ENCODE results near the gene ST14. TPM values are rescaled to one million over a fixed set of nuclear protein-coding genes. Genes with fewer than 3 reads are reported as not detected.

ST14 gene
- total and polyA plus RNA-seq, 2 donors, result 13.7 to 28.6 TPM

- DNase-seq (ENCODE audit: low read depth in 6 of 9, low spot score in 9 of 9), result no peak
- no peak overlapping the region for H3K27ac ChIP-seq (ENCODE audit: low read depth in 1 of 2, low read length in 1 of 2)
- no peak overlapping the region for H3K4me3 ChIP-seq (ENCODE audit: low read length in 2 of 2)
- H3K9me3 ChIP-seq (ENCODE audit: control insufficient read depth in 2 of 2, insufficient read depth in 1 of 2, low read length in 1 of 2), result no peaks in the 10 kb centered on the region
- no peaks in the 10 kb centered on the region for H3K4me1 ChIP-seq (ENCODE audit: control insufficient read depth in 2 of 2, insufficient read depth in 2 of 2, low read length in 2 of 2)
- no peaks in the 10 kb centered on the region for H3K36me3 ChIP-seq (ENCODE audit: control insufficient read depth in 2 of 2, insufficient read depth in 2 of 2, low read length in 1 of 2)
- WGBS, result 96% methylated on average over 11 of the region's 11 CpGs
- no peaks in the 10 kb centered on the region for H3K27me3 ChIP-seq (ENCODE audit: control insufficient read depth in 2 of 2, insufficient read depth in 1 of 2, low read length in 1 of 2)
Measured at GRCh38 chr11:130204703-130205095, 45.1 kb downstream of the ST14 start.

GRCh38 chr11:130206141-130206540, 46.6 kb downstream of the ST14 start:
- no peaks in the 10 kb centered on the region for H3K4me1 ChIP-seq (ENCODE audit: control insufficient read depth in 2 of 2, insufficient read depth in 2 of 2, low read length in 2 of 2)
- H3K36me3 ChIP-seq (ENCODE audit: control insufficient read depth in 2 of 2, insufficient read depth in 2 of 2, low read length in 1 of 2), result no peaks in the 10 kb centered on the region
- DNase-seq (ENCODE audit: low read depth in 6 of 9, low spot score in 9 of 9), result no peak
- 95% methylated on average over 22 of the region's 22 CpGs for WGBS
- no peak overlapping the region for H3K27ac ChIP-seq (ENCODE audit: low read depth in 1 of 2, low read length in 1 of 2)
- H3K9me3 ChIP-seq (ENCODE audit: control insufficient read depth in 2 of 2, insufficient read depth in 1 of 2, low read length in 1 of 2), result no peaks in the 10 kb centered on the region
- H3K27me3 ChIP-seq (ENCODE audit: control insufficient read depth in 2 of 2, insufficient read depth in 1 of 2, low read length in 1 of 2), result no peaks in the 10 kb centered on the region
- H3K4me3 ChIP-seq (ENCODE audit: low read length in 2 of 2), result no peak overlapping the region

- DNase-seq (ENCODE audit: low read depth in 6 of 9, low spot score in 9 of 9), result no peak
- no peaks in the 10 kb centered on the region for H3K9me3 ChIP-seq (ENCODE audit: control insufficient read depth in 2 of 2, insufficient read depth in 1 of 2, low read length in 1 of 2)
- no peaks in the 10 kb centered on the region for H3K36me3 ChIP-seq (ENCODE audit: control insufficient read depth in 2 of 2, insufficient read depth in 2 of 2, low read length in 1 of 2)
- no peak overlapping the region for H3K27ac ChIP-seq (ENCODE audit: low read depth in 1 of 2, low read length in 1 of 2)
- H3K27me3 ChIP-seq (ENCODE audit: control insufficient read depth in 2 of 2, insufficient read depth in 1 of 2, low read length in 1 of 2), result peaks cover 0 to 5% of the 10 kb centered on the region in 2 donors
- H3K4me1 ChIP-seq (ENCODE audit: control insufficient read depth in 2 of 2, insufficient read depth in 2 of 2, low read length in 2 of 2), result peaks cover 0 to 2% of the 10 kb centered on the region in 2 donors
- no peak overlapping the region for H3K4me3 ChIP-seq (ENCODE audit: low read length in 2 of 2)
- WGBS, result 97% methylated on average over 45 of the region's 45 CpGs
Measured at GRCh38 chr11:130208241-130209127, 48.9 kb downstream of the ST14 start.

GRCh38 chr11:130209128-130209932, 49.7 kb downstream of the ST14 start:
- Histone ChIP-seq H3K9me3 (ENCODE audit: control insufficient read depth in 2 of 2, insufficient read depth in 1 of 2, low read length in 1 of 2) (peaks cover 0 to 2% of the 10 kb centered on the region in 2 donors), H3K27ac (ENCODE audit: low read depth in 1 of 2, low read length in 1 of 2) (no peak overlapping the region), H3K36me3 (ENCODE audit: control insufficient read depth in 2 of 2, insufficient read depth in 2 of 2, low read length in 1 of 2) (no peaks in the 10 kb centered on the region), H3K4me1 (ENCODE audit: control insufficient read depth in 2 of 2, insufficient read depth in 2 of 2, low read length in 2 of 2) (peaks cover 0 to 2% of the 10 kb centered on the region in 2 donors), H3K4me3 (ENCODE audit: low read length in 2 of 2) (no peak overlapping the region), H3K27me3 (ENCODE audit: control insufficient read depth in 2 of 2, insufficient read depth in 1 of 2, low read length in 1 of 2) (peaks cover 0 to 5% of the 10 kb centered on the region in 2 donors)
- 92% methylated on average over 53 of the region's 53 CpGs for WGBS
- DNase-seq (ENCODE audit: low read depth in 6 of 9, low spot score in 9 of 9), result no peak

- no peak overlapping the region for H3K4me3 ChIP-seq (ENCODE audit: low read length in 2 of 2)
- no peaks in the 10 kb centered on the region for H3K36me3 ChIP-seq (ENCODE audit: control insufficient read depth in 2 of 2, insufficient read depth in 2 of 2, low read length in 1 of 2)
- 94% methylated on average over 23 of the region's 23 CpGs for WGBS
- H3K4me1 ChIP-seq (ENCODE audit: control insufficient read depth in 2 of 2, insufficient read depth in 2 of 2, low read length in 2 of 2), result peaks cover 0 to 2% of the 10 kb centered on the region in 2 donors
- peaks cover 0 to 5% of the 10 kb centered on the region in 2 donors for H3K27me3 ChIP-seq (ENCODE audit: control insufficient read depth in 2 of 2, insufficient read depth in 1 of 2, low read length in 1 of 2)
- DNase-seq (ENCODE audit: low read depth in 6 of 9, low spot score in 9 of 9), result no peak
- H3K9me3 ChIP-seq (ENCODE audit: control insufficient read depth in 2 of 2, insufficient read depth in 1 of 2, low read length in 1 of 2), result peaks cover 0 to 2% of the 10 kb centered on the region in 2 donors
- H3K27ac ChIP-seq (ENCODE audit: low read depth in 1 of 2, low read length in 1 of 2), result no peak overlapping the region
Measured at GRCh38 chr11:130209954-130210854, 50.6 kb downstream of the ST14 start.

- Histone ChIP-seq H3K4me1 (ENCODE audit: control insufficient read depth in 2 of 2, insufficient read depth in 2 of 2, low read length in 2 of 2) (peaks cover 0 to 2% of the 10 kb centered on the region in 2 donors), H3K27me3 (ENCODE audit: control insufficient read depth in 2 of 2, insufficient read depth in 1 of 2, low read length in 1 of 2) (peaks cover 0 to 5% of the 10 kb centered on the region in 2 donors), H3K9me3 (ENCODE audit: control insufficient read depth in 2 of 2, insufficient read depth in 1 of 2, low read length in 1 of 2) (peaks cover 0 to 2% of the 10 kb centered on the region in 2 donors), H3K4me3 (ENCODE audit: low read length in 2 of 2) (no peak overlapping the region), H3K36me3 (ENCODE audit: control insufficient read depth in 2 of 2, insufficient read depth in 2 of 2, low read length in 1 of 2) (no peaks in the 10 kb centered on the region), H3K27ac (ENCODE audit: low read depth in 1 of 2, low read length in 1 of 2) (no peak overlapping the region)
- WGBS, result 95% methylated on average over 3 of the region's 3 CpGs
- no peak for DNase-seq (ENCODE audit: low read depth in 6 of 9, low spot score in 9 of 9)
Measured at GRCh38 chr11:130211144-130211543, 51.6 kb downstream of the ST14 start.

GRCh38 chr11:130211781-130212401, 52.3 kb downstream of the ST14 start:
- peaks cover 0 to 2% of the 10 kb centered on the region in 2 donors for H3K9me3 ChIP-seq (ENCODE audit: control insufficient read depth in 2 of 2, insufficient read depth in 1 of 2, low read length in 1 of 2)
- no peak for DNase-seq (ENCODE audit: low read depth in 6 of 9, low spot score in 9 of 9)
- 96% methylated on average over 19 of the region's 19 CpGs for WGBS
- peaks cover 0 to 5% of the 10 kb centered on the region in 2 donors for H3K27me3 ChIP-seq (ENCODE audit: control insufficient read depth in 2 of 2, insufficient read depth in 1 of 2, low read length in 1 of 2)
- no peak overlapping the region for H3K27ac ChIP-seq (ENCODE audit: low read depth in 1 of 2, low read length in 1 of 2)
- H3K36me3 ChIP-seq (ENCODE audit: control insufficient read depth in 2 of 2, insufficient read depth in 2 of 2, low read length in 1 of 2), result no peaks in the 10 kb centered on the region
- no peak overlapping the region for H3K4me3 ChIP-seq (ENCODE audit: low read length in 2 of 2)
- H3K4me1 ChIP-seq (ENCODE audit: control insufficient read depth in 2 of 2, insufficient read depth in 2 of 2, low read length in 2 of 2), result peaks cover 0 to 2% of the 10 kb centered on the region in 2 donors

GRCh38 chr11:130212431-130212961, 52.9 kb downstream of the ST14 start:
- H3K27me3 ChIP-seq (ENCODE audit: control insufficient read depth in 2 of 2, insufficient read depth in 1 of 2, low read length in 1 of 2), result peaks cover 0 to 5% of the 10 kb centered on the region in 2 donors
- H3K36me3 ChIP-seq (ENCODE audit: control insufficient read depth in 2 of 2, insufficient read depth in 2 of 2, low read length in 1 of 2), result no peaks in the 10 kb centered on the region
- no peak overlapping the region for H3K27ac ChIP-seq (ENCODE audit: low read depth in 1 of 2, low read length in 1 of 2)
- peaks cover 0 to 2% of the 10 kb centered on the region in 2 donors for H3K4me1 ChIP-seq (ENCODE audit: control insufficient read depth in 2 of 2, insufficient read depth in 2 of 2, low read length in 2 of 2)
- no peak overlapping the region for H3K4me3 ChIP-seq (ENCODE audit: low read length in 2 of 2)
- DNase-seq (ENCODE audit: low read depth in 6 of 9, low spot score in 9 of 9), result no peak
- 84% methylated on average over 11 of the region's 11 CpGs for WGBS
- H3K9me3 ChIP-seq (ENCODE audit: control insufficient read depth in 2 of 2, insufficient read depth in 1 of 2, low read length in 1 of 2), result peaks cover 0 to 2% of the 10 kb centered on the region in 2 donors
